ENCODE data around the gene TAGLN. TPM values are rescaled to one million over a fixed set of nuclear protein-coding genes. Genes with fewer than 3 reads are reported as not detected.
A peak's percentile ranks its signal among the peaks of the same experiment; 100 is the strongest.

TAGLN gene
- total RNA-seq, 4 donors from 2014 or later = 1,525 to 3,984 (median 2,307) TPM

GRCh38 chr11:117232092-117232878 is 33.1 kb downstream of the TAGLN start, which contains the start of gene RNF214:
TSS of gene RNF214 (plus strand) at chr11:117232671. CDS start at chr11:117234273, 1,602 bp downstream.
- H3K27me3 ChIP-seq = no peaks in the 10 kb centered on the region
- peak within 1 kb of the TSS; percentile 83 to 98 (median 86) for H3K4me3 ChIP-seq
- 1% methylated on average over 45 to 47 of the region's 94 CpGs for WGBS, 2 donors
- H3K4me1 ChIP-seq = peaks cover 0 to 43% (median 15%) of the 10 kb centered on the region in 4 donors
- H3K9me3 ChIP-seq = no peaks in the 10 kb centered on the region
- TF ChIP-seq EP300 (IDR thresholded peaks at IDR 0.05) (peak in 1 of 2 donors; percentile 60), POLR2A (IDR thresholded peaks at IDR 0.05) (peak in 1 of 2 donors; percentile 73)
- TF ChIP-seq, protein P1, sequence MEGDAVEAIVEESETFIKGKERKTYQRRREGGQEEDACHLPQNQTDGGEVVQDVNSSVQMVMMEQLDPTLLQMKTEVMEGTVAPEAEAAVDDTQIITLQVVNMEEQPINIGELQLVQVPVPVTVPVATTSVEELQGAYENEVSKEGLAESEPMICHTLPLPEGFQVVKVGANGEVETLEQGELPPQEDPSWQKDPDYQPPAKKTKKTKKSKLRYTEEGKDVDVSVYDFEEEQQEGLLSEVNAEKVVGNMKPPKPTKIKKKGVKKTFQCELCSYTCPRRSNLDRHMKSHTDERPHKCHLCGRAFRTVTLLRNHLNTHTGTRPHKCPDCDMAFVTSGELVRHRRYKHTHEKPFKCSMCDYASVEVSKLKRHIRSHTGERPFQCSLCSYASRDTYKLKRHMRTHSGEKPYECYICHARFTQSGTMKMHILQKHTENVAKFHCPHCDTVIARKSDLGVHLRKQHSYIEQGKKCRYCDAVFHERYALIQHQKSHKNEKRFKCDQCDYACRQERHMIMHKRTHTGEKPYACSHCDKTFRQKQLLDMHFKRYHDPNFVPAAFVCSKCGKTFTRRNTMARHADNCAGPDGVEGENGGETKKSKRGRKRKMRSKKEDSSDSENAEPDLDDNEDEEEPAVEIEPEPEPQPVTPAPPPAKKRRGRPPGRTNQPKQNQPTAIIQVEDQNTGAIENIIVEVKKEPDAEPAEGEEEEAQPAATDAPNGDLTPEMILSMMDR (IDR thresholded peaks at IDR 0.05) = peak; percentile 94 to 100 (median 99)
- peak; percentile 48 to 57 for DNase-seq (ENCODE audit: low spot score in 2 of 2)
- peaks cover 0 to 45% (median 11%) of the 10 kb centered on the region in 3 donors for H3K36me3 ChIP-seq
- peak within 1 kb of the TSS; percentile 92 to 97 (median 96) for H3K27ac ChIP-seq

GRCh38 chr11:117232911-117233409 is 33.8 kb downstream of the TAGLN start:
- H3K4me3 ChIP-seq = peak overlapping the region; percentile 83 to 98 (median 86)
- peaks cover 0 to 43% (median 15%) of the 10 kb centered on the region in 4 donors for H3K4me1 ChIP-seq
- TF ChIP-seq EP300 (IDR thresholded peaks at IDR 0.05) = no peak
- TF ChIP-seq, protein P1 (IDR thresholded peaks at IDR 0.05) = no peak
- TF ChIP-seq POLR2A (IDR thresholded peaks at IDR 0.05) = no peak
- no peaks in the 10 kb centered on the region for H3K27me3 ChIP-seq
- peaks cover 0 to 39% (median 10%) of the 10 kb centered on the region in 3 donors for H3K36me3 ChIP-seq
- WGBS, 2 donors = 1 to 2% methylated on average over 20 to 25 of the region's 27 CpGs
- H3K27ac ChIP-seq = peak overlapping the region; percentile 92 to 97 (median 96)
- H3K9me3 ChIP-seq = no peaks in the 10 kb centered on the region
- DNase-seq (ENCODE audit: low spot score in 2 of 2) = no peak

DNA sequence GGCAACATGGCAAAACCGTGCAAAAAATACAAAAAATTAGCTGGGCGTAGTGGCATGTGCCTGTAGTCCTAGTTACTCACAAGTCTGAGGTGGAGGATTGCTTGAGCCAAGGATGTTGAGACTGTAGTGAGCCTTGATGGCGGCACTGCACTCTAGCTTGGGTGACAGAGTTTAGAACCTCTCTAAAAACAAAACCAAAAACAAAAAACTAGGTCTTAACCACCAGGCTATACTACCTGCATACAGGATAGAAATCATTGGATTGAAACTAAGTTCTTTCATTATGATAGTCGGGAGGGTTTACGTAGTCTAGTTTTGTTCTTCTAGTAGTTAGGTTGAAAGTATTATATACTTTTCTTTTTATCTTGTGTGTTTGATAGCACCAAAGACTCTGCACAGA is 39.1 kb downstream of the TAGLN start:
- Histone ChIP-seq H3K4me1 (peaks cover 0 to 16% (median 0%) of the 10 kb centered on the region in 4 donors), H3K36me3 (peaks cover 0 to 62% (median 0%) of the 10 kb centered on the region in 3 donors), H3K27ac (no peak overlapping the region), H3K27me3 (no peaks in the 10 kb centered on the region), H3K9me3 (no peaks in the 10 kb centered on the region), H3K4me3 (no peak overlapping the region)
- DNase-seq (ENCODE audit: low spot score in 2 of 2) = no peak
- TF ChIP-seq, protein P1 (IDR thresholded peaks at IDR 0.05) = no peak
- no peak for TF ChIP-seq EP300 (IDR thresholded peaks at IDR 0.05)
- TF ChIP-seq POLR2A (IDR thresholded peaks at IDR 0.05) = no peak
- WGBS, 2 donors = 93 to 96% methylated on average over 5 of the region's 5 CpGs

GRCh38 chr11:117239295-117239694 is 40.1 kb downstream of the TAGLN start:
- no peak for TF ChIP-seq EP300 (IDR thresholded peaks at IDR 0.05)
- TF ChIP-seq, protein P1 (IDR thresholded peaks at IDR 0.05) = no peak
- TF ChIP-seq POLR2A (IDR thresholded peaks at IDR 0.05) = no peak
- Histone ChIP-seq H3K27me3 (no peaks in the 10 kb centered on the region), H3K27ac (no peak overlapping the region), H3K4me1 (peaks cover 0 to 5% (median 0%) of the 10 kb centered on the region in 4 donors), H3K9me3 (no peaks in the 10 kb centered on the region), H3K36me3 (peaks cover 0 to 73% (median 0%) of the 10 kb centered on the region in 3 donors), H3K4me3 (no peak overlapping the region)
- DNase-seq (ENCODE audit: low spot score in 2 of 2) = no peak
- WGBS, 2 donors = 73 to 75% methylated on average over 6 of the region's 6 CpGs

GRCh38 chr11:117248341-117248740 is 49.2 kb downstream of the TAGLN start:
- Histone ChIP-seq H3K4me3 (no peak overlapping the region), H3K27me3 (no peaks in the 10 kb centered on the region), H3K4me1 (no peaks in the 10 kb centered on the region), H3K27ac (no peak overlapping the region), H3K36me3 (peaks cover 0 to 85% (median 4%) of the 10 kb centered on the region in 3 donors), H3K9me3 (no peaks in the 10 kb centered on the region)
- DNase-seq (ENCODE audit: low spot score in 2 of 2) = no peak
- no peak for TF ChIP-seq POLR2A (IDR thresholded peaks at IDR 0.05)
- TF ChIP-seq, protein P1 (IDR thresholded peaks at IDR 0.05) = no peak
- TF ChIP-seq EP300 (IDR thresholded peaks at IDR 0.05) = no peak
- WGBS, 2 donors = 89 to 95% methylated on average over 4 of the region's 4 CpGs

Measured in tibial nerve (tissue), 4 donors.